Brain microvascular endothelial cell (primary cell): ENCODE results near the gene ZCCHC14.

Experiments
- DNase-seq: peaks from one replicate; pipeline ENCODE4 v3.0.0-alpha.2; 2020
- H3K27ac ChIP-seq: fragments of 250-450 bp; sonication (Bioruptor Pico); 2 replicates; pipeline ENCODE4 v1.5.1; 2020; ENCODE audit warnings: mild to moderate bottlenecking, moderate library complexity
- H3K27me3 ChIP-seq: fragments of 250-450 bp; sonication (Bioruptor Pico); replicated peaks from 2 replicates; pipeline ENCODE4 v1.5.1; 2020; ENCODE audit warnings: mild to moderate bottlenecking
- H3K36me3 ChIP-seq: fragments of 250-450 bp; sonication (Bioruptor Pico); replicated peaks from 2 replicates; pipeline ENCODE4 v1.5.1; 2020; ENCODE audit warnings: mild to moderate bottlenecking
- H3K4me3 ChIP-seq: 2 replicates; pipeline ENCODE4 v1.5.1; 2011; ENCODE audit warnings: low read depth, mild to moderate bottlenecking, control low read depth, low read length, moderate library complexity
- in situ Hi-C: cut with HindIII; loops from 2 replicates; pipeline ENCODE4 v1.10.0; 2017; ENCODE audit warnings: low sequenced_read_pairs, low pct_ligation_motif_present
- TF ChIP-seq, protein P1 (sequence below): IDR thresholded peaks from 2 replicates; pipeline ENCODE4 v1.5.1; 2011; ENCODE audit warnings: low read depth, mild to moderate bottlenecking, moderate library complexity, low read length, control low read depth, inconsistent platforms; ENCODE audit errors: missing control alignments

ZCCHC14 gene

GRCh38 chr16:87374313-87374712, 118.5 kb downstream of the ZCCHC14 start:
- no peak for DNase-seq
- no peaks in the 10 kb centered on the region for H3K27me3 ChIP-seq
- in situ Hi-C loops, result no loop called here
- H3K4me3 ChIP-seq, result no peak overlapping the region
- no peak overlapping the region for H3K27ac ChIP-seq
- TF ChIP-seq, protein P1, sequence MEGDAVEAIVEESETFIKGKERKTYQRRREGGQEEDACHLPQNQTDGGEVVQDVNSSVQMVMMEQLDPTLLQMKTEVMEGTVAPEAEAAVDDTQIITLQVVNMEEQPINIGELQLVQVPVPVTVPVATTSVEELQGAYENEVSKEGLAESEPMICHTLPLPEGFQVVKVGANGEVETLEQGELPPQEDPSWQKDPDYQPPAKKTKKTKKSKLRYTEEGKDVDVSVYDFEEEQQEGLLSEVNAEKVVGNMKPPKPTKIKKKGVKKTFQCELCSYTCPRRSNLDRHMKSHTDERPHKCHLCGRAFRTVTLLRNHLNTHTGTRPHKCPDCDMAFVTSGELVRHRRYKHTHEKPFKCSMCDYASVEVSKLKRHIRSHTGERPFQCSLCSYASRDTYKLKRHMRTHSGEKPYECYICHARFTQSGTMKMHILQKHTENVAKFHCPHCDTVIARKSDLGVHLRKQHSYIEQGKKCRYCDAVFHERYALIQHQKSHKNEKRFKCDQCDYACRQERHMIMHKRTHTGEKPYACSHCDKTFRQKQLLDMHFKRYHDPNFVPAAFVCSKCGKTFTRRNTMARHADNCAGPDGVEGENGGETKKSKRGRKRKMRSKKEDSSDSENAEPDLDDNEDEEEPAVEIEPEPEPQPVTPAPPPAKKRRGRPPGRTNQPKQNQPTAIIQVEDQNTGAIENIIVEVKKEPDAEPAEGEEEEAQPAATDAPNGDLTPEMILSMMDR, result no peak
- H3K36me3 ChIP-seq, result no peaks in the 10 kb centered on the region

DNA sequence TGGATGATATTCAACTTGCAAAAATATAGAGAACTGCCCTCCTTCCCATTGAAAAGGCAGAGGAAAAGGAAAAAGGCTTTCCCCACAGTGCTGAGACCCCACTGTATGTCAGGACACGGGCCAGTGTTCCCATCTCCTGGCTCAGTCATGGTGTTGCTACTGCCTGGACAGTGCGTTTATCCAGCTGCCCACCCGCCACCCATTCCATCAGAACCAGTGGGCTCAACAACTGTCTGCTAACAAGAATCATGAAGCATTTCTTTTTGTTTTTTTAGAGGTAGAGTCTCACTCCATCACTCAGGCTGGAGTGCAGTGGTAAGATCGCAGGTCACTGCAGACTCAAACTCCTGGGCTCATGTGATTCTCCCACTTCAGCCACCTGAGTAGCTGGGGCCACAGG, 120.5 kb downstream of the ZCCHC14 start:
- H3K36me3 ChIP-seq, result peaks cover under 1% of the 10 kb centered on the region
- H3K27ac ChIP-seq, result no peak overlapping the region
- TF ChIP-seq, protein P1, result no peak
- DNase-seq, result no peak
- H3K4me3 ChIP-seq, result no peak overlapping the region
- H3K27me3 ChIP-seq, result no peaks in the 10 kb centered on the region
- in situ Hi-C loops, result no loop called here

- H3K36me3 ChIP-seq, result peaks cover 2% of the 10 kb centered on the region
- TF ChIP-seq, protein P1, result no peak
- in situ Hi-C loops, result no loop called here
- no peak for DNase-seq
- H3K4me3 ChIP-seq, result no peak overlapping the region
- H3K27ac ChIP-seq, result no peak overlapping the region
- H3K27me3 ChIP-seq, result no peaks in the 10 kb centered on the region
Observed at GRCh38 chr16:87371261-87371866, 121.5 kb downstream of the ZCCHC14 start.

GRCh38 chr16:87369796-87370719, 122.8 kb downstream of the ZCCHC14 start:
- Histone ChIP-seq H3K36me3 (peaks cover 2% of the 10 kb centered on the region), H3K27ac (no peak overlapping the region), H3K4me3 (no peak overlapping the region), H3K27me3 (no peaks in the 10 kb centered on the region)
- no peak for DNase-seq
- TF ChIP-seq, protein P1, result no peak
- in situ Hi-C loops, result no loop called here

DNA sequence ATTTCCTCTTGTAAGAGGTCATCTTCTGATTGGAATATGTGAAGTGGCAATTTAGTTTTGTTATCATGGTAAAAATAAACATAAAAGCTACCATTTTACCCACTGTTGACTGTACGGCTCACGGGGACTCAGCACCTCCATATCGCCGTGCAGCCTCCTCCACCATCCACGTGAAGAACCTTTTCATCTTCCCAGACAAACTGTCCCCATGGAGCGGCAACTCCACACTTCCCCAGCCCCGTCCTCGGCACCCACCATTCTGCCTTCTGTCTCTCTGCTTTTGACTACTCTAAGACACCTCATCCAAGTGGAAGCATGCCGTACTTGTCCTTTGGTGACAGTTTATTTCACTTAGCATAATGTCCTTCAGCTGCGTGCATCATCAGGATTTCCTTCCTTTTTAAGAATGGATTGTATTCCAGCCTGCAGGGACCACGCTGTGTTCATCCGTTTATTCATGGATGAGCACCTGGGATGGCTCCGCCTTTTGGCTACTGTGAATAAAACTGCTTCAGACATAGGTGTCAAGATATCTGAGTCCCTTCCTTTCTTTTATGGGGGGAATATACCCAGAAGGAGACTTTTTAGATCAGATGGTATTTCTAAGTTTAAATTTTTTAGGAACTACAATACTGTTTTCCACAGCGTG, 123.6 kb downstream of the ZCCHC14 start:
- H3K4me3 ChIP-seq, result no peak overlapping the region
- no peak for DNase-seq
- TF ChIP-seq, protein P1, result no peak
- no peaks in the 10 kb centered on the region for H3K27me3 ChIP-seq
- H3K27ac ChIP-seq, result no peak overlapping the region
- H3K36me3 ChIP-seq, result peaks cover 2% of the 10 kb centered on the region
- in situ Hi-C loops, result no loop called here
